Neural crest cell (in vitro differentiated cells): ENCODE measurements around the gene AHI1. TPM values are rescaled to one million over a fixed set of nuclear protein-coding genes. Genes with fewer than 3 reads are reported as not detected.

Experiments used
- DNase-seq: peaks from one replicate; pipeline ENCODE4 v3.0.0; 2021; ENCODE audit warnings: low read depth, mixed read lengths, low spot score
- H3K27ac Mint-ChIP-seq: one replicate; pipeline ENCODE4 v1.8.0; 2021; ENCODE audit warnings: mild to moderate bottlenecking, mixed read lengths; ENCODE audit not compliant: unreplicated experiment
- H3K27me3 Mint-ChIP-seq: 2 replicates; pipeline ENCODE4 v1.8.0; 2021; ENCODE audit warnings: low read depth, mild to moderate bottlenecking, mixed read lengths
- H3K36me3 Mint-ChIP-seq: 2 replicates; pipeline ENCODE4 v1.8.0; 2021; ENCODE audit warnings: low read depth, mild to moderate bottlenecking, mixed read lengths
- H3K4me1 Mint-ChIP-seq: 2 replicates; pipeline ENCODE4 v1.8.0; 2021; ENCODE audit warnings: mixed read lengths
- H3K4me3 Mint-ChIP-seq: one replicate; pipeline ENCODE4 v1.8.0; 2021; ENCODE audit warnings: mild to moderate bottlenecking, mixed read lengths
- H3K9me3 Mint-ChIP-seq: 2 replicates; pipeline ENCODE4 v1.8.0; 2021; ENCODE audit warnings: mixed read lengths
- total RNA-seq: library from RNA; stranded (reverse); gene quantifications from 2 replicates; pipeline ENCODE4 v1.2.1, GENCODE V29; 2021
- TF ChIP-seq, protein P1 (sequence below): fragments of 200-600 bp; sonication (generic); conservative IDR thresholded peaks from 2 replicates; pipeline ENCODE4 v1.5.0; 2021; ENCODE audit warnings: antibody characterized with exemption, mild to moderate bottlenecking

Gene AHI1
- total RNA-seq, 1 donor from 2014 or later, result 27.6 TPM

GRCh38 chr6:135322427-135323201 lies 174.9 kb downstream of the AHI1 start:
- H3K27me3 Mint-ChIP-seq, result no peaks in the 10 kb centered on the region
- no peaks in the 10 kb centered on the region for H3K9me3 Mint-ChIP-seq
- H3K36me3 Mint-ChIP-seq, result peaks cover under 1% of the 10 kb centered on the region
- H3K4me1 Mint-ChIP-seq, result no peaks in the 10 kb centered on the region
- DNase-seq, result no peak
- TF ChIP-seq, protein P1, sequence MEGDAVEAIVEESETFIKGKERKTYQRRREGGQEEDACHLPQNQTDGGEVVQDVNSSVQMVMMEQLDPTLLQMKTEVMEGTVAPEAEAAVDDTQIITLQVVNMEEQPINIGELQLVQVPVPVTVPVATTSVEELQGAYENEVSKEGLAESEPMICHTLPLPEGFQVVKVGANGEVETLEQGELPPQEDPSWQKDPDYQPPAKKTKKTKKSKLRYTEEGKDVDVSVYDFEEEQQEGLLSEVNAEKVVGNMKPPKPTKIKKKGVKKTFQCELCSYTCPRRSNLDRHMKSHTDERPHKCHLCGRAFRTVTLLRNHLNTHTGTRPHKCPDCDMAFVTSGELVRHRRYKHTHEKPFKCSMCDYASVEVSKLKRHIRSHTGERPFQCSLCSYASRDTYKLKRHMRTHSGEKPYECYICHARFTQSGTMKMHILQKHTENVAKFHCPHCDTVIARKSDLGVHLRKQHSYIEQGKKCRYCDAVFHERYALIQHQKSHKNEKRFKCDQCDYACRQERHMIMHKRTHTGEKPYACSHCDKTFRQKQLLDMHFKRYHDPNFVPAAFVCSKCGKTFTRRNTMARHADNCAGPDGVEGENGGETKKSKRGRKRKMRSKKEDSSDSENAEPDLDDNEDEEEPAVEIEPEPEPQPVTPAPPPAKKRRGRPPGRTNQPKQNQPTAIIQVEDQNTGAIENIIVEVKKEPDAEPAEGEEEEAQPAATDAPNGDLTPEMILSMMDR, result no peak
- H3K27ac Mint-ChIP-seq, result no peak overlapping the region
- no peak overlapping the region for H3K4me3 Mint-ChIP-seq

- no peak for DNase-seq
- TF ChIP-seq, protein P1, result no peak
- Mint-ChIP-seq H3K9me3 (no peaks in the 10 kb centered on the region), H3K27me3 (no peaks in the 10 kb centered on the region), H3K36me3 (peaks cover 6% of the 10 kb centered on the region), H3K27ac (no peak overlapping the region), H3K4me1 (no peaks in the 10 kb centered on the region), H3K4me3 (no peak overlapping the region)
Measured at GRCh38 chr6:135320721-135321621, 176.6 kb downstream of the AHI1 start.

GRCh38 chr6:135319819-135320218 lies 177.7 kb downstream of the AHI1 start:
- Mint-ChIP-seq H3K9me3 (no peaks in the 10 kb centered on the region), H3K4me3 (no peak overlapping the region), H3K27me3 (no peaks in the 10 kb centered on the region), H3K27ac (no peak overlapping the region), H3K4me1 (no peaks in the 10 kb centered on the region), H3K36me3 (peaks cover 8% of the 10 kb centered on the region)
- TF ChIP-seq, protein P1, result no peak
- DNase-seq, result no peak

DNA sequence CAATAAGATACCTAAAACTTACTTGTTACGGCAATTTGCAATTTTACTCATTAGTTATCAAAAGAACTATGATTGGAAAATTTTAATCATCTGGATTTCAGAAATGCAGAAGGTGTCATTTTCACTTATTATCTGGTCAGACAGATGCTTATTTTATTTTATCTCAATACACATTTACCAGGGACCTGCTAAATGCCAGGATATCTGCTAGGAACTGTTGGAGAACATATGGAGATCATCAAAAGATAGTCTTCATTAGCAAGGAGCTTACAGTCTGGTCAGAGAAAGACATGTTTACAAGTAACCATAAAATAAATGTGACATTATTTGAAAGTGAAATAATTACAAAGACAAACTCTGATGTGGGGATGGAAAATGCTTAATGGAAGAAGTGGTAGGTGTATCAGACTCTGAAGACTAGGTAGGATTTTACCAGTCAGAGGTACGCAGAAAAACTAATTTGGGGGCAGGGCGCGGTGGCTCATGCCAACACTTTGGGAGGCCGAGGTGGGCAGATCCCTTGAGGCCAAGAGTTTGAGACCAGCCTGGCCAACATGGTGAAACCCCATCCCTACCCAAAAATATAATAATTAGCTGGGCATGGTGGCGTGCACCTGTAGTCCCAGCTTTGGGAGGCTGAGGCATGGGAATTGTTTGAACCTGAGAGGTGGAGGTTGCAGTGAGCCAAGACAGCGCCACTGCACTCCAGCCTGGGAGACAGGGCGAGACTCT lies 178.6 kb downstream of the AHI1 start:
- Mint-ChIP-seq H3K27me3 (no peaks in the 10 kb centered on the region), H3K4me1 (no peaks in the 10 kb centered on the region), H3K4me3 (no peak overlapping the region), H3K9me3 (no peaks in the 10 kb centered on the region), H3K27ac (no peak overlapping the region), H3K36me3 (peaks cover 8% of the 10 kb centered on the region)
- no peak for DNase-seq
- TF ChIP-seq, protein P1, result no peak

DNA sequence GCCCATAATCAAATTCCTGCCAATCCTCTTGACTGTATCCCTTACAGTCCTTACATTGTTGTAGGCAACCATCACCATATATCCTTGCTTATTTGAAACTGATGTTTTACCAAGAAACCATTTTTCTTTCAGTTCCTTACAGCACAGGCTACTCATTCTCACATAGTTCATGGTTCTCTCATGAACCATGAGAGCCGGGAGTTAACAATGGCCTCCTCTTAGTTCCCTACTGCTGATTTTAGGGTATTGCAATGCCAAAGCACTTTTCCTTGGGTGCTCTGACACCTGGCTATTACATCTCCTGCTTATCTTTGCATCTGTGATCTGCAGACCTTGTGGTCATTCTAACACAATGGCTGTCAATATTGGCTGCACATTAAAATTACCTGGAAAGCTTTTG lies 183.0 kb downstream of the AHI1 start:
- DNase-seq, result no peak
- Mint-ChIP-seq H3K9me3 (no peaks in the 10 kb centered on the region), H3K4me1 (no peaks in the 10 kb centered on the region), H3K27ac (no peak overlapping the region), H3K36me3 (peaks cover 8% of the 10 kb centered on the region), H3K4me3 (no peak overlapping the region), H3K27me3 (no peaks in the 10 kb centered on the region)
- TF ChIP-seq, protein P1, result no peak
